ENCODE results near the gene PCSK6.

DNA sequence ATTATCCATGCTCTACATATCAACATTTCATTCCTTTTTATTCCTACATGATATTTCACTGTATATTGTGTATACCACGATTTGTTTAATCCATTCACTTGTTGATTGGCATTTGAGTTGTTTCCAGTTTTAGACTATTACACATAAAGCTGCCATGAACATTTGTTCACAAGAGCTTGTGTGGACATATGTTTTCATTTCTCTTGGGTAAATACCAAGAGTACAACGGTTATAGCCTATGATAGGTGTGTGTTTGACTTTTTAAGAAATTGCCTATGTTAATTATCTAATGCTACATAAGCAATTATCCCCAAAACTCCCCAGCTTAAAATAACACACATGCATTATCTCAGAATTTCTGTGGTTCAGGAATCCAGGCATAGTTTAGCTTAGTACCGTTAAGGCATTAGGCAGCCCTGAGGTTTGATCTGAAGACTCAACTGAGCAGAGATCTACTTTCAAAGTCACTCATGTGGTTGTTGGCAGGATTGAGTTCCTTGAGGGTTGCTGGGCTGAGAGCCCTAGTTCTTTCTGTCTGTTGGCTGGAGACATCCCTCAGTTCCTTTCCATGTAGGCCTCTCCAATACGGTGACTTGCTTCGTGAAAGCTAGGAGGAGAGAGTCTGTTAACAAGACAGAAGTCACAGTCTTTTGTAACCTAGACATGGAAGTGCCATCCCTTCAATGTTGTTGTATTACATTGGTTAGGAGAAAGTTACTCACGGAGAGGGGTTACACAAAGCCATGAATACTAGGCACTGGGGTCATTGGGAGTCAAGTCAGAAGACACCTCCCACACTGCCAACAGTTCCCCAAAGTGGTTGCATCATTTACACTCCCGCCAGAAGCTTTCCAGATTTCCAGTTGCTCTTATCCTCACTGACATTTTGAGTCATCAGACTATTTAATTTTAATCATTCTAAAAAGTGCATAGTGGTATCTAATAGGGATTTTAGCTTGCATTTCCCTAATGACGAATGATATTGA is 21.0 kb upstream of the PCSK6 start:
- no peak for TF ChIP-seq POLR2A (IDR thresholded peaks at IDR 0.05)
- no peak for TF ChIP-seq POLR2AphosphoS5 (IDR thresholded peaks at IDR 0.05)
